NCI-H2029 (cell line): ENCODE results near the gene ZNF236.

Experiments
- DNase-seq: peaks from one replicate; lab custom pipeline; 2025; lab: John Stamatoyannopoulos, UW

ZNF236 gene

DNA sequence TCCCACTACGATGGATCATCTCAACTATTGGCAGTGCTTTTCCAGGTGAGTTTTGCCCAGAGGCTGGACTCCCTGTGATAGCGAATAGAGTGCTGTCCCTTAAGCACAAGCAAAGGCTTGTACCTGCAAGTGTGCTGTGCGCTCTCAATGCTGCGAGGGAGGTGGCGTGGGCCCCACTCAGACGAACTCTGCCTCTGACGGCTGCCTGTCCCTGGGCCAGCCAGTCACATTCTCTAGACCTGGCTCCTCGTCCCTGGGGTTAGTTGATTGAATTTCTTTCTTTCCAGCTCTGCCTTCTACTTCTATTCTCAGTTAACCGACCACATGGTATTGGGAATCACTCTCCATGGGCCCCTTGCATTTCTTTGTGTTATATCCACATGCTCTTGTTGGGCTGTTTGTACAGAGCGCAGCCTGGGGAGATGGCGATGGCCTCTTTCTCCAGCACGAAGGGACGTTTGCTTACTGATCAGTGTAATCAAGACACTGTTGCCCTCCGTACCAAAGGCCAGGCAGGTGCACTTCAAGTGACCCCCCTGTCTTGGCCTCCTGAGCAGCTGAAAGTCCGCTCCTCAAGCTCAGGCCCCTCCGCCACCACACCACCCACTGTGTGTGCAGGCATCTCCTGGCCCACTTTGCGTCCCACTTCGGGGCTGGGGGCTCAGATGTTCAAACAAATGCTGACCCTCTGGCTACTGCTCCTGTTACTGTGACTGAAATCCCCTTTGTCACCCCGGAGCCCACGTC, 151.3 kb downstream of the ZNF236 start:
- no peak for DNase-seq

DNA sequence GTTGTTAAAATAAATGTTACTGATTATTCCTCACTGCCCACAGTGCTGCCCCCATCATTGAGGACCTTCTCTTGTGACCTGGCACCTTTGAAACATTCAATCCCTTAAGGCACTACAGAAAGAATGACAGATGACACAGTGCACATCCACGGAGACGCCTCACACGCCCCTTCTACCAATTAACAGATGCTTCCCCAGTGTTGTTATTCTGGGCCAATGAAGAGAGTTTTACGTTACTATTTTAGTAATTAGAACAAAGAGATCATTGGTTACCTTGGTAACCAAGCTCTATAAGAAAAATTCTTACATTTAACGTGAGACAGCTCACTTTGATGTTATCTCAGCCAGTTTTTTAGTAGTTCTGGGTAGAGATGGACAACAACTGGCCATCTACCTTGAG, 152.0 kb downstream of the ZNF236 start:
- no peak for DNase-seq

DNA sequence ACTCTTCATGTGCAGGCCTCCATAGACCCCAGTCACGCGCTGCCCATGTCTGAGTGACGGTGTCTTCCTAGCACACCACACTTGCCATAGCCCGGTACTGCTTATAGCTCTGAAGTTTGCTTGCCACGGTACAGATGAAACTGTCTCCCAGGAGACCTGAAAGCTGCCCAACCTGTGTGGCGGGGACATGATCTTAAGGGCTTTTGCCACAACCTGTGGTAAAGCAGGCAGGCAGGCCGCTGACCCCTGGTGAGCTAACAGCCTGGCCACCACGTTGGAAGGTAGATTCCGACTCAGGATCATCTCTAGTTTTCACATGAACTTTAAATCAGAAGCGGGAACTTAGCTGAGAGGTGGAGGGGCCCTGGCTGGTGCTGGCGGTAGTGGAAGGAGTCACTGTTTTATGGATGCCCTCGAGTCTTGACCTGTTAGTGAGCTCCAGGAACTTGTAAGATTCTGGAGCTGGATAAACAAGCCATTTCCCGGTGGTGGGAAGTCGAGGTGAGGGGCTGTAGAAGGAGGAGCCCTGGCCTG, 153.3 kb downstream of the ZNF236 start:
- DNase-seq = no peak

DNA sequence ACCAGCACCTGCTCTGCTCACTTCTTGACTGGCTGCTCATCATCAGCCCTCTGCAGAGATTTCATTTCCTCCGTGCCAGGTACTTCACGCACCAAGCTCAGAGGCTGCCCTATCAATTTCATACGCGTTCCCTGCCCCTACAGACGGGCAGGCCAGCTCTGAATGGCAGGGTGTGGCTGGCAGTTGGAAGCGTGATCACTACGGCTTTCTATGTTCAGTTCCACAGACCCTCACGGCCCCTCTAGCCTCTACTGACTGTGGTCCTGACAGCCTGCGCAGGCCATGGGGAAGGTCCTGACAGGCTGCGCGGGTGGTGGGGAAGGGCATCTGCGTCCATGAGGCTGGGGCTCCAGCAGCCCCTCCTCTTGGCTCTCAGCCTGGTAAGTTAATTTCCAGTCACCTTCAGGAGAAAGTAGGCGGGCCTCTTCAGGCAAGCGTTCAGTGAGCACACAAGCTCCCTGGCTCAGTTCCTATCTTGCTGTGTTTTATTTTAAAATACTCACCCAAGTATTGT, 154.8 kb downstream of the ZNF236 start:
- peak; percentile 11 for DNase-seq

DNA sequence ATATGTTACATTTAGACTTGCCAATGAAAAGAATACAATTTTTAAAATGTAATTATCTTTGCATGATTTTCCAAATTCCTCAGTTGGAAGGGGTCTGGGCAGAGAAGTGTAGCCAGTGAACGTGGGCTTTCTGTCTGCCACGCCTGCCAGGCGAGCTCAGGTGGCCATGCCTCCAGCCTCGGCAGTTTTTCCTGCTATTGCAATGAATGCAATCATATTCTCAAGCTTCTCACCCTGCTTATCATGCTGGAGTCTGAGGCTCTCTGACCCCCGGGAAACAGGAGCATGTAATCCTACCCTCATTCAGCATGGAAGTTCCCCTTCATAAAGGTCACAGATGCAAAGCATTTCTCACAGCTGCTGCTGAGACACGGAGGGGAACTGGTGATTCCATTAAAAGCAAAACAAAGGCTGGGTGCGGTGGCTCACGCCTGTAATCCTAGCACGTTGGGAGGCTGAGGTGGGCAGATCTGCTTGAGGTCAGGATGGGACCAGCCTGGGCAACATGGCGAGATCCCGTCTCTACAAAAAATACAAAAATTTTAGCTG, 155.4 kb downstream of the ZNF236 start:
- no peak for DNase-seq

DNA sequence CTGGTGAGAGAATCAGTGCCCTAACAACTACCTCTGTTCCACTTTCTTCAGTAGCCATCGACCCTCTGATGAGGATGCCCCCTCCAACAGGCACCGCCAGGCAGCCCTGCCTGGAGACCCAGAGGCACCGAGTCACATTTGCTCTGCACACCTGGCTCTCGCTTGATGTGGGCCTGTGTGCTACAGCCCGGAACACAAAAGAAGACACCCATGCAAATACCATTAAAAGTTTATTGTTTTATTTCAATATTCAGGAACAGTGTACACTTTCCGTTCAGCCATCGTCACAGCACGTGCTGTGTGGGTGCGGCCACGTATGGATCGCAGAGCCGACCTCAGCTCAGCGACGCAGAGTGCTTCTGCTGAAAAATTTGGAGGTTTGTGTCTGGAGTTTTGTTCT, 156.3 kb downstream of the ZNF236 start:
- DNase-seq = no peak

DNA sequence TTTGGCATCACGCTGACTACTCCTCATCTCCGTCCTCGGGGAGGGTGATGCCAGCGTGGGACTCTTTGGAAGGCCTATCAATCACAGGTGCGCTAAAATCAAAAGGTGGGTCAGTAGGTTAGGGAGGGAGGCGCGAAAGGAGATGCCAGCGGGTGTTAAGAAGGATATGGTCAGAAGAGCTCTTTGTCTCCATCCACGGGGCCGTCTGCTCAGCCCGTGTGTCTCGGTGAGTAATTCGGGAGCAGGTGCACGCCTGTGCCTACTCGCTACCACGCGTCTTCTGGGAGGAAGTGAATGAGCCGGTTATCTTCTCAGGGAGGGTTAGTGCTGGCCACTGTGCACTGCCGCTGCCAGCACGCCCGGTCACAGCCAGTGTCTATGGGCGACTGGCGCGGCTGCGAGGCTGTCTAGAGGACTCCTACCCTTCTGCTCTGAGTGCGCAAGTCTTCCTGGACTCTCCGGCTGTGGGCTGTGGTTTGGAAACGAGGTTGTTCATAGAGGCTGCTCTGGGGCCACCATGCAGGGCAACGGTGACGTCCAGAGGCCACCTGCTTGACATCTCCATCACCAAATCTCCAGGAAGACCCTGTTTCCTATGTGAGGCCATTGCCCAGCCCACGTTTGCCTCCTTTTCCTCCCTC, 156.9 kb downstream of the ZNF236 start:
- no peak for DNase-seq

DNA sequence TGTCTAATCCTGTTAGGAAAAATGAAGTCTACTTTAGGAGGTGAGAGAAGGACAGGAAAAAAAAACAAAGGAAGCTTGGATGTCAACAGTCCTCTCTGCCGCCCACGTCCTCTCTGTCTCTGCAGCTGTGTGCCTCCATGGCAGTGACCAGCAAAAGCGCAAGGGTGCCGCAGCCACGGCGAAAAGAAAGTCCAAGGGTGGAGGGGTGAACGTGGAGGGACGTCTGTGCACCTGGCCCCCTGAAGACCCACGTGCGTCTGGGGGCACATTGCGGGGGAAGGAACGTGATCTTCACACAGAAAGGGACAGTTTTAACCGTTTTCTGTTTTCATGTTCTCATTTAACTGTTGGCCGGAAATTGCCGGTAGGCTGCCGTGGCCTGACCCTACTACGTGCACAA, 157.5 kb downstream of the ZNF236 start:
- DNase-seq = no peak

DNA sequence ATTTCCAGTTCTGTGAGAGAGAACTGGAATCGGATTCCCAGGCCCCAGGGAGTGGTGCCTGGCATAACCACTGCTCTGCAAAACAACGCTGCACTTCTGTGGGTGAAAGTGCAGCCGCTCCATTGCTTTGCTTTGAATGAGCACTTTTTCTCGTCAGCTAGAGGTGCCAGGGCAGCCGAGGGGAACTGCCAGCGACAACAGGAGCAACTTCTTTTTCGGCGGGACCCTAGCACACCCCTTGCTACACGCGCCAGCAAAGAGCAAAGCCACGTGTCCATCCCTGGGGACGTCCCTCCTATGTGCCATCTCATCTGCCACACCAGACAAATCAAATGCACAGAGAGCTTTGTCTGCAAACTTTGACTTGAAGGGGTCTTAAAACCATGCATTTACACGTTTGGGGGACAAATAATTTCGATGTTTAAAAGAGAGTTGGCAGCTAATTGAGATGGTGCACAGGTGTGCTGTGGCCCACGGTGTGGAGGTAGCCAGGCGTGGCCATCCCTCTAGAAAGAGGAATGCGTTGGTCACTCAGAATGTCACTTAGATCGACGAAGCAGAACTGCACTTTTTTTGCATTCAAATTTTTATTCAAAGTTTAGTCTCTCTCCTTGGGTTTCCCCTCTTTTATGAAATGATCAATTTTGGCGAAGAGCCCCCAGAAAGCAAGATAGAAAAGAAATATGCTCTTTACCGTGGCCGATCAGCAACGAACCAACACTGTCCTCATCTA, 158.5 kb downstream of the ZNF236 start:
- DNase-seq = no peak

DNA sequence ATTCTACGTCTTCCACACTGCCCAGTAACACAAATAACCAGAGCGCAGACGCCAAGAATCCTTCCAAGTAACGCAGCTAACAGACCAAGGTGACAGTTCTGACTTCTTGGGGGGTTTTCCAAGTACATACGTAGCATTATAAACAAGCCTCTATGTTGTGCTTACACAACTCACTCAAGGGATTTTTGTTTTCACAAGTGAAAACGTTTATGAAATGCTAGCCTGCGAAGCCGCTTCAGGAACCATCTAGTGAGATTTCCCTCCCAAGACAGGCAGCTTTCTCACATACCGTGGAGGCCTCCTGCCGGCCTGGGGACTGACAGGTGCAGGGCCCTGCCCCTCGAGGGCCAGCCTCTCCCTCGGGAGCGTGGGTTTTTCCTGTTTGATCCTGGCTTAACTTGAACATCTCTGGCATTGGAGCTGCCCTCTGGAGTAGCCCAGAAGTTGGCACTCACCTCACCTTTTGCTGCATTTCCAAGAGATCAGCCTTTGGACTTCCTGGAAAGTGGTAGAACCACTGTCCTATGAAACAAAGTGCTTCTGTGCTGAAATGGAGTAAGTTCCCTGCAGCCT, 159.1 kb downstream of the ZNF236 start:
- DNase-seq = no peak

DNA sequence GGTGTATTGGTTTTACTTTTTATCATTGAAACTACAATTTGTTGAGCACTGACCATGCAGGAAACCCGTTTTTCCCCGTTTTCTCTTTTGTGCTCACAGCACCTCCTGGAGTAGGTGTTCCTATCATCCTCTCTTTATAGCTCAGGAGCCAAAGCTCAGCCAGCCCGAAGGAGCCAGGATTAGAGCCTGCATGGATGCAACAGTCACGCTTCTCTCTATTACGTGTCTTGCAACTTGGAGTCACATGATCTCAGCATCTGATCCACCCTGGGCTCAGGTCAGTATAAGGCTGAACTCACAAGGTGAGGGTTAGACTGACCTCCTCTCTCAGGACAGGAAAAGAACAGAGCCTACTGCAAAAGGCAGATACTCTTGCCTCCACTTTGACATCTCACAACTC, 159.7 kb downstream of the ZNF236 start:
- DNase-seq = no peak

DNA sequence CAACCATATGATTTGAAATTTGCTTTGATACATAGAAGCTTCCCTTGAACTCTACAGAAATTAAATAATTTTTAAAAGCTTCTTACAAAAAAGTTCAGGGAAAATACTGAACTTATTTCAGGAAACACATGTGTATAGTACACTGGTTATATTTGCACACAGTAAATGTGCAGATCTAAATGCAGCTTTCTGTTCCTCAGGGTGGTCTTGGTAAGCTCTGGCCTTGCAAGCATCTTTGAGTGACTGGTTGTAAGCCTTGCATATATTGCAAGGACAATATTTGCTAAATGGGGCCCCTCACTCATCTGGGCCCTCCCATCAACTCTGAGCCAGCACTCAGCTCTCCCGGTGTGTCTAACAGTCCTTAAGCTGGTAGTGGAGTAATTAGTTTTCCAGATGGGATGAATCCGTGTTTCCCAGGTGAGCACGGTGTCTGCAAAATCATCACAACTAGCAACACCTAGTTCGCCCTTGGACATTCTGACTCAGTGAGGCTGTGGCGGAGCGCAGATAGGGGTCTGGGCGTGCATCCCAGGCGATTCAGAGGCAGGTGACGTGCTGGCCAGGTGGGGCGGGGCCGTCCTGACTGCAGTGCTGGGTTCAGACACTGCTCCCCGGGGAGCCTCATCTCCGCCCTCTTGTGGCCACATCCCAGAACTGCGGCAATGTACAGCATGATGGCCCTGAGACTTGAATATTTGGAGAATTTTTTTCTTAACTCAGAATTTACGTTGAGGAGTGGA, 160.7 kb downstream of the ZNF236 start:
- DNase-seq = peak; percentile 41

DNA sequence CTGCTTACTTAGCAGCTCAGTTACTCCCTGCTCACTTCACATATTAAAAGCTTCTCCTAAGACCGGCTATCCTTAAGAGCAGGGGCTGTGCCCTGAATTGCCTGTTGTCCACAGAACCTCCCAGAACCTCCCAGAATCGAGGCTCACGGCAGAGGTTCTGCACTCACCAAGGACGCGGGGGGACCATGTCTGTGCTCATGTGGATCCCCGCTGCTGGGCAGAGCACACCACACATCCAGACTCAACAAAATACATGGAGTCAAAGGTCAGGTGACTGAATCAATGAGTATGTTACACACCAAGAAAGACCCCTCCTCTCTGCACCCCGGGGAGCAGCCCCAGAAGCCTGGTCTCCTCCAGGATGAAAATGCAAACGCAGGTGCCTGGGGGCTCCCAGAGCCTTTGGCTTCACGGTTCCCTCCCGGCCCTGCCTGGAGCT, 161.3 kb downstream of the ZNF236 start:
- DNase-seq = no peak

DNA sequence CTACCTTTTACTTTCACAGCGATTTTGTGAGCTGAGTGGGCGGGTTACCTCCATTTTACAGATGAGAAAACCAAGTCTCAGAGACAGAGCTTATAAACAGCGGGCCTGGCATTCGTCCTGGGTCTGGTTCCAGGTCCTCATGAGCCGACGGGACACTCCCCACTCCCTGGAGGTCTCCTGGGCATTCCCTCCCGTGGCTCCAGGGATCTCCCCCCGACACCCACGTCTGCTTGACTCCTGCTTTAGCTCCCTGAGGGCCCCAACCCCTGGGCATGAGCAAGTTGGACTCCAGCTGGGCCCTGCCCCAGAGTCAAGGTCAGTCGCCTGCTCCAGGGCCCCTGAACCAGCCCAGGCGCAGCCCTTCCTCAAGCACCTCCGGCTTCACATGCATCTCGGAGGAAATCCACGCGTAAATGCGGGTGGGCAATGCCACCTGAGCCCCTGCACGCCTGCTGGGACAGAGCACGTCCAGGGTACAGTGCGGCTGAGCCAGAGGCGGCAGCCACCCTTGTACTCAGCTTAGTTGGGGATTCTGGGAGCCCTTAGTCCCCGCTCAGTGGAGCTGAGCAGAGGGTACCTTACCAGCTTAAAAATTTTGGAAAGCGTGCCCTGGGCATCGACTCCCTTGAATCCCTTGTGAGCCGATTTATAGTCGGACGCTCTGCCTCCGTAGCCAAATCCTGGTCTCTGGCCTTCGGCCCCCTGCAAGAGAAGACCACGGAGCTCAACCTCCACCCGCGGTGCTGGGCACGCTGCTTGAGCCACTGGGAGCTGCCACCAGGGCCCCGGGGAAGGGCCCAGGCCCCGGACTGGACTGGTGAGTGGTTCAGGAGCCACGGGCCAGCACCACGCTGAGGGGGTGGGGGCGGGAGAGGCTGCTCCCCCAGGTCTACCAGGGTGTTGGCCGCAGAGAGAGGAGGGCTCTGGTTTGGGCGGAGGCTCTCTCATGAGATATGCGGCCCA, 162.1 kb downstream of the ZNF236 start:
- DNase-seq = no peak

DNA sequence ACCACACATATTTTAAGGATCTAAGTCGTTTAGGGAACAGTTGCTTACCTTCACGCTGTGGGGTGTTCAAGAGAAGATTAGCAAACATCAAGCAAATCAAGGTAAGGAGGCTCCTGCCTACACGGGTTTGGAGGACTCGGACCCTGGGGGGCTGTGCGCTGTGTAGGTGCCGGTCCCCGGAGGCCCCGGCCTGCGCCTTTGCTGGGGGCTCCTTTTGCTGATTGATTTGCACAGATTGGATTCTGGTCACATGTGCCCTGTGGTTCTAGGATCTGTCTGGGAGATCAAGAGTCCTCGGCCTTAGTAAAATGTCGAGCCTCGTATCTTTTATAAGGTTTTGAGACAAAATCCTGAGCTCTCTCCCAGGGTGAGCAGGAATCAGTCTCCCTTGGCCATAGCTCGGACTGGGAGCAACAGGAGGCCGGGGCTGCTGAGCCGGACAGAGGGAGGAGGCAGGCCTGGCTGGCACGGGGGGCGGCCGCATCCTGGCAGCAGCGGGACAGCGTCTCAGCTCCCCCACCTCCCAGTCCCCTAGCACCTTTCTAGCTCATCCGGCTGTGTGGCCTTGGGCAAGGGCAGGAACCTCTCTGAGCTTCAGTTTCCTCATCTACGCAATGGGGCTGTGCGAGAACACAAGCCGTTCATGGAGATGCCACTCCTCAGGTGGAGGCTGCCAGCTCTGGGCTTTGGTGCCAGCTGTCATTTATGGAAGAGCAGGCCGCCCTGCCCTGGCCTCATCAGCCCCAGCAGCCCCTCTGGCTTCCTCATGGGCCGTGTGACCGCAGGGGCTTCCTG, 163.0 kb downstream of the ZNF236 start:
- no peak for DNase-seq

DNA sequence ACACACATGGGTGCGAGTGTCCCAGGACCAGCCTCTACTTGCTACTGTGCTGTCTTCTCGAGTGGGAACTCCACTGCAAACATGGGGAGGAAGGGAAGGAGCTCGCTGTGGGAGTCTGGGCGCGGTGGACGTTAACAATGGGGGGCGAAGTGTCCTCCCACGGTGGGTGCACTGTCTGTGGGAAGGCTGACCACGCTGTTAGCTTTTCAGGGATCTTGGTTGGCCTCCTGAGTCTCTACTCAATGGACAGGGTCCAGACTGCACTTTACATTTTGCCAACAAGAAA, 163.5 kb downstream of the ZNF236 start:
- DNase-seq = no peak

DNA sequence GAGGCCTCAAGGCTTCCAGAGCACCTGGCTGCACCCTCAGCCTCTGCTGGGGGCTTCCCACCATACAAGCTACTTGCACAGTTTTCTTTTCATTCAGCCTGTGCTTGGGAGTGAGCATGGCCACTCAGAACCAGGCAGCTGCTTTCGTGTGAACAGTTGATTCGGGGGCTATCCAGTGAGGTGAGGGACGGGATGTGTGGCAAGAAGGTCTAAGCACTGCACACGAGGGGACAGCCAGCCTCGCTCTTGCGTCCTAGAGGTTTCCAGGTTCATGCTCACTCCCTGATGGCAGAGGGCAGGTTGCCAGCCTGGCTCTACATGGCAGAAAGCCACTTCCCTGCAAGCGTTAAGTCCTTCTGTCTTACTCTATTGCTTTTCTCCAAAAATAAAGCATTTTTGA, 164.0 kb downstream of the ZNF236 start:
- no peak for DNase-seq

DNA sequence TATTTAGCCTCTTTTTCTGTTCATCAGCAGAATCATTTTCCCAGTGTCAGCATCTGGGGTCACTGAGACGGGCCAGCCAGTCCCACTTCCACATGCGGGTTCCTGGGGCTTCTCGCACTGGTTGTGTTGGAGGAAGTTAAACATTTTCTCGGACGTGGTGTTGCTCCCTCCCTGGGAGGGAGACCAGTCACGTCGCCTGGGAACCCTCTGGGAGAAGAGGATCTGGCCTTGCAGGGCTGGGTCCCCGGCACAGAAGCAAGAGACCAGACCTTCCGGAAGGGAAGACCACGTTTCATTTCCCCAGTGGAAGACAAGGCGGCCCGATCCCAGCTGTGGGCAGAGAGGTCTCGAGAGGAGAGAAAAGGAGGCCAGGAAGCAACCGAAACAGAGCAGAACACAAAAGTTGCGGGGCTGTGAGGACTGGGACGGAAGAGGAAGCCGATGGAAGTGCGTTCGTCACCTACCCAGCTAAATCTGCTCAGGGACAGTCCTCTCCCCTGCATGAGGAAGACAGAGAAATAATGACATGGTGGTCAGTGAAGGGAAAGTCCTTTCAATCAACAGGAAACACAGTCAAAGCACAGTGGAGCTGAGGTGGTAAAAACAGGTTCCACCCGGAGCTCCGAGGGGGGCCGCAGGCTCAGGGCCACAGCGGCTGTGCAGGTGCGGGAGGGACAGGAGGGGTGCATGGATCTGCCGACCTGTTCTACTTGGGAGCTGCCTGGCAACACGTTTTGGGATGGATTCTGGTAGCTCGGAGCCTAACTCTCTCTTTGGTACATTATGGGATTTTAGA, 165.9 kb downstream of the ZNF236 start:
- no peak for DNase-seq
